GM12875 (cell line): ENCODE results near the gene BCCIP.

ENCODE experiments used
- H3K4me3 ChIP-seq: one replicate; pipeline ENCODE4 v1.5.1; 2011; ENCODE audit warnings: low read depth, low read length, control low read depth
- TF ChIP-seq, protein P1 (sequence below): IDR thresholded peaks from 2 replicates; pipeline ENCODE4 v1.5.1; 2011; ENCODE audit warnings: low read depth, mild to moderate bottlenecking, control low read depth, inconsistent platforms, low read length, moderate library complexity, borderline replicate concordance; ENCODE audit not compliant: insufficient read depth

BCCIP gene

DNA sequence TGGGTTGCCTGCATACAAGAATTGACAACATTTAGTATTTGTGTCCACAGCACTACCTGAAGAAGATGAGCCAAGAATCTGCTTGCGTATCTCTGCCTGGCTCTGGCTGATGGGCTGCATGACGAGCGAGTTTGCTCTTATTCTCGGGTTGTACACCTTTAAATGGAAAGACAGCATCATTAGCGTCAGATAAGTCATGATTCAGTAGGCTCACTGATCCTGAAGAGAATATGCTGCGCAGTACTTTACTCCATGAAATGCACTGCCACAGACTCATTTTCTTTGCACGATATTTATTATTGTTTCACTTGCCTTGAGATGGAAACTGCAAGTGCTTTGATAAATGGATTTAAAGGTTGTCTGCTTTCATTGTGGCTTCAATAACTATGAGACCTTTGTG is 29.1 kb downstream of the BCCIP start:
- TF ChIP-seq, protein P1, sequence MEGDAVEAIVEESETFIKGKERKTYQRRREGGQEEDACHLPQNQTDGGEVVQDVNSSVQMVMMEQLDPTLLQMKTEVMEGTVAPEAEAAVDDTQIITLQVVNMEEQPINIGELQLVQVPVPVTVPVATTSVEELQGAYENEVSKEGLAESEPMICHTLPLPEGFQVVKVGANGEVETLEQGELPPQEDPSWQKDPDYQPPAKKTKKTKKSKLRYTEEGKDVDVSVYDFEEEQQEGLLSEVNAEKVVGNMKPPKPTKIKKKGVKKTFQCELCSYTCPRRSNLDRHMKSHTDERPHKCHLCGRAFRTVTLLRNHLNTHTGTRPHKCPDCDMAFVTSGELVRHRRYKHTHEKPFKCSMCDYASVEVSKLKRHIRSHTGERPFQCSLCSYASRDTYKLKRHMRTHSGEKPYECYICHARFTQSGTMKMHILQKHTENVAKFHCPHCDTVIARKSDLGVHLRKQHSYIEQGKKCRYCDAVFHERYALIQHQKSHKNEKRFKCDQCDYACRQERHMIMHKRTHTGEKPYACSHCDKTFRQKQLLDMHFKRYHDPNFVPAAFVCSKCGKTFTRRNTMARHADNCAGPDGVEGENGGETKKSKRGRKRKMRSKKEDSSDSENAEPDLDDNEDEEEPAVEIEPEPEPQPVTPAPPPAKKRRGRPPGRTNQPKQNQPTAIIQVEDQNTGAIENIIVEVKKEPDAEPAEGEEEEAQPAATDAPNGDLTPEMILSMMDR: no peak
- no peak overlapping the region for H3K4me3 ChIP-seq

DNA sequence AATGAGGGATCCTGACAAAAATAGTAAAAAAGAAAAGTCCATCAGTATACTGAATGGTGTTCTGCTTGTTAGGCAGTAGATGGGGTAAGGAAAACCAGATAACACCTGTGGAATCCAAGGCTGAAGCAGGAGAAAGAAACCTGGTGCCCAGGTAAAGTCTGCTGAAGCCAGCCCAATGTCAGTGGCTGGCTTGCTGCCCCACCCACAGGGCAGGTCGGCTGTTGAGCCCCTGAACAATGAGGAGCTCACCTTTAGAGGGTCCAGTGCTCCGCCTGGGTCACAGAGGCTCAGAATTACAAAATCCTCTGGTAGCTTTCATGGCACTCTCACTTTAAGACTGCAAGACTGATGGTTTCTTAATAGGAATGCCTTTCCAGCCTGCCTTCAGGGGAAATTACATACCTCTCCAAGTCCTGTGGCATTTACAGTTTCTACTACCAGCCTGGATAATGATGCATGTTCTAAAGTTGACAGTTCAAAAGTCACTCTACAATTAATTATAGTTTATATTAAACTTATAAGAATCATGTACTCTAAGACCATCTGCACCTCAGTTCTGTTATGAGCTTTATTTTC is 33.9 kb downstream of the BCCIP start:
- H3K4me3 ChIP-seq: no peak overlapping the region
- TF ChIP-seq, protein P1: no peak

DNA sequence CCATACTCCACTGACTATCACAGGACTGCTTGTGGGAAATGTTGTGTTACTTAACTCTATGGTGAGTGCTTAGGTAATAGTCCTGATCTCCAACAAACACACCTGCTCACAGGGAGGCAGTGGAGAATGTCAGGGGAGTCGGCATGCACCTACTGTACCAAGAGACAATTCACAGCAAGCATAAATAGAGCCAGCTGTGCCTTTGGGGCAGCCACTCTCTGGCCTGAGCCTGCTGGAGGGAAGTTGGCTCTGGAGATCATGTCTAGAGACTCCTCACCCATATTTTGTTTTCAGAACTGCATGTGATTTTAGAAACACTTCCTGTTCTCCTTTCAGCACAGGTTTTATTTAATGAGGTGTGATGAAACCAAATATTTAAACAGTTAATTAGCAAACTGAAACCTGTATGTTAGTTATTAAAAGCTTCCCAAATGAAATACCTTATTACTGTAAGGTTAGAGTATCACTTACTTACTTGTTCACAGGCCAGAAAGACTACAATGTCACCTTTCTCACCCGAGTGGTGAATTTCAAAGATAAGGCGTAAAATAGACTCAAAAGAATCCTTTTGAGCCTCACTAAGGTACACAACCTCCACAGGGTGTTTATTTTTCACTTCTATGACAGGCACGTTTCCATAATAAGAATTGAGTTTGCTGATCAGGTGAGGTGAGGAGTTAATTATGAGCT is 35.9 kb downstream of the BCCIP start:
- H3K4me3 ChIP-seq: no peak overlapping the region
- TF ChIP-seq, protein P1: no peak

DNA sequence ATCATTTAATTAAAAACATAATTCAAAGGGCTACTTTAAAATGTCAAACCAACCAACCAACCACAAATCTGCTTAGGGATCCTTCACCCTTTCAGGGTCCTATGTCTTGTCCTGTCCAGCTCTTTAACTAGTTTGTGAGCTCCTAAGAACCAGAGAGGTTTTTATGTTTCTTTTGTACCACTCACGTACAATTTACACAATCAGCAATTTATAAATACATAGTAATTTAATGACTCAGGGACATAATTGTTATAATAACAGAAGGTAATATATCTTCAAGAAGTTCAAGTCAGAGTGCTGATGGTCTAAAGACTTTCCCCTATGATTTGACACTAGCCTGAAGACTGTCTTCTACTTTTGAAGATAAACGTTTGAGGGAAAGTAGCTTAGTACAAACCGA is 41.8 kb downstream of the BCCIP start:
- H3K4me3 ChIP-seq: no peak overlapping the region
- TF ChIP-seq, protein P1: no peak

DNA sequence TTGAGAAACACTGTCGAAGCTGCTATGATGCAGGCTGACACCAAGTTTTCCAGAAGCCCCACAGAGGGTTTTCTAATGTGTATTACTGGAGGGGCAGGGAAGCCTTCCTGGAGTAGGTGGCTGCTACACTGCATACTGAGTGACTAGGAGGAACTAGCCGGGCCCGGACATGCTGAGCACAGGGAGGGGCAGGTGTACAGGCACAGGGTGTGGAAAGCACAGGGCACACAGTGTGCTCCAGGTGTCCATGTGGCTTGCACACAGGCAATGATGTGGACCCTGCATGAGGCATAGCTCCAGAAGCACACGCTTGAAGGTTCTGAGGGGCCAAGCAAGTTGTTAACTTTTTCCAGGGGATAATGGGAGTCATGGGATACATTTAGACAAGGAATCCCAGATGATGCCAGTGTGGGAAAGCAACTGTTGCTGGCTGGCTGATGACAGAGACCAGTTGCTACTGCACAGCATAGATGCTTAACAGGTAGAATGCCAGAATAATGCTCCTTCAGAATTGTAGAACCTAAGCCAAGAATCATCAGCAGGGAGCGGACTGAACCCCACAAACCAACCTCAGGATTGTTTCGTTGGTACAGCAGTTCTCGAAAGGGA is 43.2 kb downstream of the BCCIP start:
- TF ChIP-seq, protein P1: no peak
- H3K4me3 ChIP-seq: no peak overlapping the region

DNA sequence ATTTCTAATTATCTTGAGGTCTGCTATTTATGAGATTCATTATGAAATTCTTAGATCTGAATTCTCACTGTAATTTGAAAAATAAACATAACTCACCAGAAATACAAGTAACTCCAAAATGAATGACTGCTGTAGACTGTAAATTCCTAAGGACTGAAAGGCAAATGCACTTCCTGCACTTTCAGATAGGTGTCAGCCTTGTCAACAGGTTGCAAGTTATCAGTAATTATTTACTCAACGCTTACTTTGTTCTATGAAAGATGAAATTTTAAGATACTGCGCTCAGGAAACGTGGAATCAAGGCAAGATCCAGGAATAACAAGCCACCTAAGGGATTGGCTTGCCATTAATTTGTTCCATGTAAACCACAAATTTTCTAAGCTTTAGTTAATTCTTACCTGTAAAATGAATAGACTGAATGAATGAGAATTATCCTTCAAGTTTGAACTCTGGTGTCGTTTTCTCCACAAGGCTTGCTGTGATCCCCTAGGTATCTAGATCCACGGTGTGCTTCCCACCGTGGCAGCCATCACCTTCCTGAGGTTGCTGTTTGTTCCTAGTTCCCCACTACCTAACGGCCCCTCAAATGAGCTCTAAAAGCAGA is 45.1 kb downstream of the BCCIP start:
- no peak overlapping the region for H3K4me3 ChIP-seq
- TF ChIP-seq, protein P1: peak; percentile 62; the same call in 1 of the 2 replicates
